Measurements from ENCODE around the gene TSC22D1. TPM values are rescaled to one million over a fixed set of nuclear protein-coding genes. Genes with fewer than 3 reads are reported as not detected.

The TSC22D1 gene
- total RNA-seq, 1 experiment from 2014 or later: 67.6 TPM

DNA sequence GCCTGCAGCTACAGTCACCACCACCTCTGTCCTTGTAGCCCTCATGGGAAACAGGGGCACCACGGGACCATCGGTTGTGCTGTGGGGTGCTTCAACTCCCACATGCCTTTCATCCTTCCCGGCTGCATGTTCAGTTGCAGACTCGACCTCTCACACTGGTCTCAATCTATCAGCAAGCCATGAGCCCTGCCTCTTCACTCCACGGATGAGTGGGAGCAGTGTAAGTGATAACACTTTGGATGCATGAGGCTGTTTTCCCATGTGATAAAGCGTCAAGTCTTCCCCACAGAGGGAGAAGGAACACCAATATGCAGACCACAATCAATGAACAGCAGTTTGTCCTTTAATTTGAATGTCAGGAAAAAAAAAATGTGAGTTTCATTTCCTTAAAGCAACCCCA is 190.3 kb downstream of the TSC22D1 start:
- DNase-seq (ENCODE audit: low spot score): no peak

DNA sequence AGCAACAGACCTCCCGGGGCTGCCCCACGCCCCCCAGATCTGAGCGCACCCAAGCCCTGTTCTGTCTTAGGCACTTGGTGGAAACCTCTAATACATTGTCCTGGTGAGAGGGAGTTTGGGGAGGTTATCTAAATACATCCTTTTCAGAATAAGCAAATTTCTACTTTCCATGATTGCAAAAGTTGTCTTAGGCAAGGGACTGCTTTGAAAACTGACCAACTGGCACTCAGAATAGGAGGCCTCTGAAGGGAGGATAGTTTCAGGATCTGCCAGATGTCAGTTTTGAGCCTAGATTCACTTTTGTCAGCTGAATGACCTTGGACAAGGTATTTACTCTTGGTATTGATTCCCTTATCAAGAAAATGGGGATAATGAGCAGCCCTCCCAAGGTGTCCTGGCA is 190.7 kb downstream of the TSC22D1 start:
- DNase-seq (ENCODE audit: low spot score): no peak

DNA sequence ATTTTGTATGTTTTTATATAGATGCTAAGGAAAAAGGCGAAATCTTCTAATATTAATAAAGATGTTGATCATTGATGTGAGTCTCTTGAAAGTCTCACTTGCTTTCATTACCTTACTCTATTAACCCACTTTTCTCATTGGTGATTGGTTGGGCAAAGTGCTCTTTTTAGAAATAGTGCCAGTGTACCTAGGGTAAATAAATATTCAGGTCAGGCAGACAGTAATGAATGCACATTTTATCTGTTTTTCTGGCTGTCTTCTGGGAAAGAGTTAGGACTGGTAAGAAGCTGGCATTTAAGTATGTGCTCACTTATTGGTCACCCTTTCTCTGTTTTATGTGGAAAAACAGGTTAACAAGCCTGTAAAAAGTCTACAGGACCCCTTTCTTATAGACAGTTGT is 191.4 kb downstream of the TSC22D1 start:
- DNase-seq (ENCODE audit: low spot score): no peak

- no peak for DNase-seq (ENCODE audit: low spot score)
Observed at GRCh38 chr13:44383945-44384344, 192.2 kb downstream of the TSC22D1 start.

- DNase-seq (ENCODE audit: low spot score): no peak
Observed at GRCh38 chr13:44382635-44383145, 193.4 kb downstream of the TSC22D1 start.

Other genes with a start within 250 kb of the TSC22D1 start
- gene SERP2, start 202.5 kb downstream of the TSC22D1 start, total RNA-seq (2014; rRNA removed; shearing (Covaris generic)): 5.4 and 7.7 TPM in 2 replicates